GM23338 (cell line): Measurements from ENCODE around the gene SFTA2. TPM values are rescaled to one million over a fixed set of nuclear protein-coding genes. Genes with fewer than 3 reads are reported as not detected.

Experiments used
- microRNA-seq: library from miRNA; unstranded; fragments of <30 nt; microRNA quantifications from one replicate; pipeline ENCODE4, GENCODE V29; 2017
- polyA plus RNA-seq: library from polyadenylated mRNA; unstranded; fragments of >200 nt; fragmentation: Nextera tagmentation; extraction: Ambion mirVana; gene quantifications from 2 replicates; pipeline ENCODE4 v1.2.1, GENCODE V29; 2016
- small RNA-seq: library from RNA; depleted of rRNA; stranded (forward); fragments of <200 nt; gene quantifications from one replicate; pipeline ENCODE3, GENCODE V24; 2014; ENCODE audit warnings: low replicate concordance
- total RNA-seq: library from RNA; depleted of rRNA; stranded (reverse); fragments of >200 nt; shearing (Covaris generic); gene quantifications from 2 replicates; pipeline ENCODE4 v1.2.3, GENCODE V29; 2014; rRNA removed

Gene SFTA2
- total and polyA plus RNA-seq, 2 experiments from 2014 or later, result not detected

Small RNA genes within 50 kb of the gene (microRNA-seq; reads per million reads assigned to microRNA genes)
- not detected for gene MIR4640

Small RNA genes within 50 kb of the gene (small RNA-seq; reads per million reads assigned to genes)
- gene RF00019, result not detected

Other genes with a start within 250 kb of the SFTA2 start
- gene PPP1R18, start 245.5 kb downstream of the SFTA2 start, total RNA-seq, result 18.2 and 19.2 TPM in 2 replicates
- gene PPP1R18, start 245.5 kb downstream of the SFTA2 start, polyA plus RNA-seq, result 17.1 and 21.2 TPM in 2 replicates
- 11.3 and 13.8 TPM in 2 replicates for gene NRM, start 241.2 kb downstream of the SFTA2 start, total RNA-seq
- gene NRM, start 241.2 kb downstream of the SFTA2 start, polyA plus RNA-seq, result 29.7 and 33.8 TPM in 2 replicates
- 28.9 and 32.7 TPM in 2 replicates for gene MDC1, start 214.9 kb downstream of the SFTA2 start, total RNA-seq
- 17.2 and 19.7 TPM in 2 replicates for gene MDC1, start 214.9 kb downstream of the SFTA2 start, polyA plus RNA-seq
- 1,591 and 1,704 TPM in 2 replicates for gene TUBB, start 211.8 kb downstream of the SFTA2 start, total RNA-seq
- gene TUBB, start 211.8 kb downstream of the SFTA2 start, polyA plus RNA-seq, result 1,041 and 1,059 TPM in 2 replicates
- 70.4 and 94.5 TPM in 2 replicates for gene FLOT1, start 189.5 kb downstream of the SFTA2 start, total RNA-seq
- 72.2 and 75.1 TPM in 2 replicates for gene FLOT1, start 189.5 kb downstream of the SFTA2 start, polyA plus RNA-seq
- gene IER3, start 187.6 kb downstream of the SFTA2 start, total RNA-seq, result 14.1 and 19.9 TPM in 2 replicates
- gene IER3, start 187.6 kb downstream of the SFTA2 start, polyA plus RNA-seq, result 21.2 and 23.3 TPM in 2 replicates
- 140 and 154 TPM in 2 replicates for gene DDR1, start 47.7 kb downstream of the SFTA2 start, total RNA-seq
- gene DDR1, start 47.7 kb downstream of the SFTA2 start, polyA plus RNA-seq, result 58.3 and 71.6 TPM in 2 replicates
- 32.6 and 46.5 TPM in 2 replicates for gene GTF2H4, start 24.0 kb downstream of the SFTA2 start, total RNA-seq
- 14.1 and 14.8 TPM in 2 replicates for gene GTF2H4, start 24.0 kb downstream of the SFTA2 start, polyA plus RNA-seq
- 34.0 and 36.4 TPM in 2 replicates for gene VARS2, start 17.9 kb downstream of the SFTA2 start, total RNA-seq
- gene VARS2, start 17.9 kb downstream of the SFTA2 start, polyA plus RNA-seq, result 13.7 and 14.2 TPM in 2 replicates
- gene MUCL3, start 8.8 kb upstream of the SFTA2 start, total RNA-seq, result 0.12 TPM in 1 of 2 replicates, not detected in the other
- 0.32 and 0.40 TPM in 2 replicates for gene MUCL3, start 8.8 kb upstream of the SFTA2 start, polyA plus RNA-seq
- gene MUC21, start 51.5 kb upstream of the SFTA2 start, total RNA-seq, result not detected in 2 replicates
- not detected in 2 replicates for gene MUC21, start 51.5 kb upstream of the SFTA2 start, polyA plus RNA-seq
- gene MUC22, start 78.3 kb upstream of the SFTA2 start, total RNA-seq, result not detected in 2 replicates
- not detected in 2 replicates for gene MUC22, start 78.3 kb upstream of the SFTA2 start, polyA plus RNA-seq
- gene C6orf15, start 180.4 kb upstream of the SFTA2 start, total RNA-seq, result not detected in 2 replicates
- gene C6orf15, start 180.4 kb upstream of the SFTA2 start, polyA plus RNA-seq, result not detected in 2 replicates
- 0.16 TPM in 1 of 2 replicates, not detected in the other for gene PSORS1C1, start 182.6 kb upstream of the SFTA2 start, total RNA-seq
- not detected in 2 replicates for gene PSORS1C1, start 182.6 kb upstream of the SFTA2 start, polyA plus RNA-seq
- 0.07 TPM in 1 of 2 replicates, not detected in the other for gene CDSN, start 188.3 kb upstream of the SFTA2 start, total RNA-seq
- gene CDSN, start 188.3 kb upstream of the SFTA2 start, polyA plus RNA-seq, result not detected in 2 replicates
- gene PSORS1C2, start 206.9 kb upstream of the SFTA2 start, total RNA-seq, result not detected in 2 replicates
- gene PSORS1C2, start 206.9 kb upstream of the SFTA2 start, polyA plus RNA-seq, result 0.47 and 1.3 TPM in 2 replicates
- 37.0 and 46.7 TPM in 2 replicates for gene CCHCR1, start 225.6 kb upstream of the SFTA2 start, total RNA-seq
- gene CCHCR1, start 225.6 kb upstream of the SFTA2 start, polyA plus RNA-seq, result 19.8 and 21.3 TPM in 2 replicates
- gene TCF19, start 226.4 kb upstream of the SFTA2 start, total RNA-seq, result 11.1 and 11.2 TPM in 2 replicates
- 7.1 and 8.3 TPM in 2 replicates for gene TCF19, start 226.4 kb upstream of the SFTA2 start, polyA plus RNA-seq
- 3,419 and 3,629 TPM in 2 replicates for gene POU5F1, start 238.5 kb upstream of the SFTA2 start, total RNA-seq
- gene POU5F1, start 238.5 kb upstream of the SFTA2 start, polyA plus RNA-seq, result 1,839 and 1,914 TPM in 2 replicates